Adipocyte (in vitro differentiated cells): ENCODE data around the gene TMEM52B.
A peak's percentile ranks its signal among the peaks of the same experiment; 100 is the strongest.
"Not testable (repeated sequence)": the region's sequence is repeated elsewhere in the genome, so short reads cannot be mapped to it uniquely, and the experiment has no call there.

Experiments used
- DNase-seq: peaks from one replicate; pipeline ENCODE4 v3.0.0-alpha.2; 2015; ENCODE audit warnings: low read depth
- H3K27me3 ChIP-seq: replicated peaks from 2 replicates; pipeline ENCODE4 v1.7.0; 2013; ENCODE audit warnings: mild to moderate bottlenecking, low read length, moderate library complexity; ENCODE audit not compliant: control insufficient read depth, insufficient read depth
- H3K36me3 ChIP-seq: 2 replicates; pipeline ENCODE4 v1.7.0; 2013; ENCODE audit warnings: low read length, mild to moderate bottlenecking, moderate library complexity; ENCODE audit not compliant: control insufficient read depth, insufficient read depth, severe bottlenecking
- H3K4me1 ChIP-seq: 2 replicates; pipeline ENCODE4 v1.7.0; 2013; ENCODE audit warnings: mild to moderate bottlenecking, low read length, moderate library complexity; ENCODE audit not compliant: control insufficient read depth, insufficient read depth
- H3K4me3 ChIP-seq: 2 replicates; pipeline ENCODE4 v1.7.0; 2013; ENCODE audit warnings: mild to moderate bottlenecking, low read length, moderate library complexity
- H3K9ac ChIP-seq: 2 replicates; pipeline ENCODE4 v1.7.0; 2013; ENCODE audit warnings: mild to moderate bottlenecking, low read length, moderate library complexity
- H3K9me3 ChIP-seq: 2 replicates; pipeline ENCODE4 v1.7.0; 2013; ENCODE audit warnings: mild to moderate bottlenecking, low read length, moderate library complexity; ENCODE audit not compliant: control insufficient read depth

The TMEM52B gene

GRCh38 chr12:10171973-10172728 is 6.7 kb upstream of the TMEM52B start, which contains the start of gene OLR1:
Gene OLR1 (minus strand): TSS chr12:10172132. CDS start chr12:10172077, 55 bp downstream.
- Histone ChIP-seq H3K36me3 (no peaks in the 10 kb centered on the region), H3K4me3 (no peak within 1 kb of the TSS), H3K27me3 (no peaks in the 10 kb centered on the region), H3K4me1 (peaks cover 8% of the 10 kb centered on the region), H3K9me3 (no peaks in the 10 kb centered on the region), H3K9ac (no peak within 1 kb of the TSS)
- no peak for DNase-seq

- H3K4me3 ChIP-seq: no peak overlapping the region
- no peak for DNase-seq
- H3K9ac ChIP-seq: no peak overlapping the region
- H3K27me3 ChIP-seq: no peaks in the 10 kb centered on the region
- H3K4me1 ChIP-seq: peaks cover 6% of the 10 kb centered on the region
- H3K36me3 ChIP-seq: no peaks in the 10 kb centered on the region
- H3K9me3 ChIP-seq: no peaks in the 10 kb centered on the region
Measured at GRCh38 chr12:10174986-10175614, 3.7 kb upstream of the TMEM52B start.

GRCh38 chr12:10175846-10176636 is 2.8 kb upstream of the TMEM52B start:
- H3K27me3 ChIP-seq: no peaks in the 10 kb centered on the region
- H3K9me3 ChIP-seq: no peaks in the 10 kb centered on the region
- H3K36me3 ChIP-seq: no peaks in the 10 kb centered on the region
- DNase-seq: no peak
- H3K9ac ChIP-seq: no peak overlapping the region
- H3K4me1 ChIP-seq: peaks cover 6% of the 10 kb centered on the region
- H3K4me3 ChIP-seq: no peak overlapping the region

- no peak for DNase-seq
- Histone ChIP-seq H3K9ac (no peak overlapping the region), H3K36me3 (no peaks in the 10 kb centered on the region), H3K27me3 (no peaks in the 10 kb centered on the region), H3K4me3 (no peak overlapping the region), H3K9me3 (no peaks in the 10 kb centered on the region), H3K4me1 (peaks cover 29% of the 10 kb centered on the region)
Measured at GRCh38 chr12:10179776-10180181, 947 bp downstream of the TMEM52B start.

GRCh38 chr12:10182354-10183049 is 3.7 kb downstream of the TMEM52B start:
- peak; percentile 68 for DNase-seq
- Histone ChIP-seq H3K36me3 (no peaks in the 10 kb centered on the region), H3K9ac (no peak overlapping the region), H3K27me3 (no peaks in the 10 kb centered on the region), H3K4me3 (no peak overlapping the region), H3K9me3 (no peaks in the 10 kb centered on the region), H3K4me1 (peaks cover 31% of the 10 kb centered on the region)

- DNase-seq: peak; percentile 83
- Histone ChIP-seq H3K9me3 (no peaks in the 10 kb centered on the region), H3K4me1 (peaks cover 31% of the 10 kb centered on the region), H3K4me3 (peak overlapping the region; percentile 3), H3K36me3 (no peaks in the 10 kb centered on the region), H3K9ac (no peak overlapping the region), H3K27me3 (no peaks in the 10 kb centered on the region)
Measured at GRCh38 chr12:10184261-10184843, 5.5 kb downstream of the TMEM52B start.

GRCh38 chr12:10186299-10186698 is 7.5 kb downstream of the TMEM52B start:
- H3K9me3 ChIP-seq: no peaks in the 10 kb centered on the region
- no peak overlapping the region for H3K9ac ChIP-seq
- DNase-seq: no peak
- no peaks in the 10 kb centered on the region for H3K27me3 ChIP-seq
- peaks cover 33% of the 10 kb centered on the region for H3K4me1 ChIP-seq
- no peak overlapping the region for H3K4me3 ChIP-seq
- H3K36me3 ChIP-seq: no peaks in the 10 kb centered on the region

GRCh38 chr12:10186958-10187357 is 8.1 kb downstream of the TMEM52B start:
- H3K36me3 ChIP-seq, DNase-seq, H3K9me3 ChIP-seq: not testable (repeated sequence)

GRCh38 chr12:10189653-10190052 is 10.8 kb downstream of the TMEM52B start:
- H3K9ac ChIP-seq: no peak overlapping the region
- DNase-seq: no peak
- no peaks in the 10 kb centered on the region for H3K9me3 ChIP-seq

More at GRCh38 chr12:10186958-10187357, 8.1 kb downstream of the TMEM52B start:
- not testable (repeated sequence) for H3K4me3 ChIP-seq, H3K9ac ChIP-seq, H3K27me3 ChIP-seq
- peaks cover 37% of the 10 kb centered on the region for H3K4me1 ChIP-seq

GRCh38 chr12:10190558-10191388 is 11.9 kb downstream of the TMEM52B start:
- DNase-seq: peak; percentile 85
- no peaks in the 10 kb centered on the region for H3K9me3 ChIP-seq
- no peaks in the 10 kb centered on the region for H3K36me3 ChIP-seq
- peaks cover 24% of the 10 kb centered on the region for H3K4me1 ChIP-seq
- no peak overlapping the region for H3K9ac ChIP-seq
- no peak overlapping the region for H3K4me3 ChIP-seq
- no peaks in the 10 kb centered on the region for H3K27me3 ChIP-seq

More at GRCh38 chr12:10189653-10190052, 10.8 kb downstream of the TMEM52B start:
- peaks cover 28% of the 10 kb centered on the region for H3K4me1 ChIP-seq
- H3K27me3 ChIP-seq: no peaks in the 10 kb centered on the region
- no peak overlapping the region for H3K4me3 ChIP-seq
- no peaks in the 10 kb centered on the region for H3K36me3 ChIP-seq
